Measurements from ENCODE around the gene CDH4. TPM values are rescaled to one million over a fixed set of nuclear protein-coding genes. Genes with fewer than 3 reads are reported as not detected.

Gene CDH4
- total and polyA plus RNA-seq, 10 donors = 0.30 to 20.1 (median 7.7) TPM

DNA sequence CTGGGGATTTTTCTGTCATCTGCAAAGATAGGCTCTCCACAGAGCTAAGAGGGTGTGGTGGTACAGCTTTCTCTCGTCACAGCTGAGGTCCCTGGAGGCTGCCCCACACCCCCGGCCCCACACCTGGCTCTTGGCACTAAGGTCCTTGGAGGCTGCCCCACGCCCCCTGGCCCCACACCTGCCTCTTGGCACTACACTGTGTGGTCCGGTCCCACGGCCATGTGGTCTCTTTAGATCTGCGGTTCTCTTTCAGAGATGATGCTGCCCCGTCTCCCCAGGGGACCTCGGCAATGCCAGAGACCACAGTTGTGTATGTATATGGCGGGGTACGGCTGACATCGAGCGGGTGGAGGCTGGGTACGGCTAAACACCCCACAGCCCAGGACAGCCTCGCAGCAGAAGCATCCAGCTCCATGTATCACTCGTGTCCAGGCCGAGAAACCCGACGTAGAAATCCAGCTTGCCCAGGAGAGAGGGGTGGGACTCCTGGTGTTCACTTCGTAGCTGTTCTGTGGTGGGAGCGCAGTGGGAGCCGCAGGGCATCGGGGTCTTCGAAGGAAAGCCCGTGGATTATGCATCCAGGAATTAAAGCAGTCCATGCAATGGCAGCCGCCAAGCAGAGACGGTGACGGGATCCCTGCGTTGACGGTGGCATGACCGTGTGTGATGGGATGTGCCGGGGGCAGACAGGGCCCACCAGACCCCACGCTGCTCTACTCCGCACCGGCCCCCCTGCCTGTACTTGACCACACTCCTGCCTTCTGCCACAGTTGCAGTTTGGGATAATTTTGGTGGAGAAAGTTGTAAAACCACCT is 292.1 kb downstream of the CDH4 start:
- Histone ChIP-seq H3K27ac (no peak overlapping the region), H3K9me3 (peaks cover 0 to 36% (median 0%) of the 10 kb centered on the region in 8 donors), H3K4me1 (no peaks in the 10 kb centered on the region), H3K36me3 (no peaks in the 10 kb centered on the region), H3K27me3 (replicated peaks in 1 of 7) (no peaks in the 10 kb centered on the region), H3K4me3 (no peak overlapping the region)
- intact Hi-C loops (cut with DNase I; ENCODE audit: low total_unique reads) = no loop called here
- TF ChIP-seq, protein P1, sequence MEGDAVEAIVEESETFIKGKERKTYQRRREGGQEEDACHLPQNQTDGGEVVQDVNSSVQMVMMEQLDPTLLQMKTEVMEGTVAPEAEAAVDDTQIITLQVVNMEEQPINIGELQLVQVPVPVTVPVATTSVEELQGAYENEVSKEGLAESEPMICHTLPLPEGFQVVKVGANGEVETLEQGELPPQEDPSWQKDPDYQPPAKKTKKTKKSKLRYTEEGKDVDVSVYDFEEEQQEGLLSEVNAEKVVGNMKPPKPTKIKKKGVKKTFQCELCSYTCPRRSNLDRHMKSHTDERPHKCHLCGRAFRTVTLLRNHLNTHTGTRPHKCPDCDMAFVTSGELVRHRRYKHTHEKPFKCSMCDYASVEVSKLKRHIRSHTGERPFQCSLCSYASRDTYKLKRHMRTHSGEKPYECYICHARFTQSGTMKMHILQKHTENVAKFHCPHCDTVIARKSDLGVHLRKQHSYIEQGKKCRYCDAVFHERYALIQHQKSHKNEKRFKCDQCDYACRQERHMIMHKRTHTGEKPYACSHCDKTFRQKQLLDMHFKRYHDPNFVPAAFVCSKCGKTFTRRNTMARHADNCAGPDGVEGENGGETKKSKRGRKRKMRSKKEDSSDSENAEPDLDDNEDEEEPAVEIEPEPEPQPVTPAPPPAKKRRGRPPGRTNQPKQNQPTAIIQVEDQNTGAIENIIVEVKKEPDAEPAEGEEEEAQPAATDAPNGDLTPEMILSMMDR (IDR thresholded peaks at IDR 0.05 in 8 of 11, conservative IDR thresholded peaks at IDR 0.05 in 3 of 11) = no peak
- TF ChIP-seq POLR2AphosphoS5 (IDR thresholded peaks at IDR 0.05) (no peak), POLR2A (IDR thresholded peaks at IDR 0.05) (no peak)
- no peak for DNase-seq
- WGBS, 5 donors = 87 to 92% (median 91%) methylated on average over 28 to 34 of the region's 34 CpGs

GRCh38 chr20:61544910-61545889 is 293.1 kb downstream of the CDH4 start:
- 86 to 92% (median 87%) methylated on average over 35 of the region's 35 CpGs for WGBS, 5 donors
- TF ChIP-seq POLR2AphosphoS5 (IDR thresholded peaks at IDR 0.05) (no peak), POLR2A (IDR thresholded peaks at IDR 0.05) (no peak)
- TF ChIP-seq, protein P1 (IDR thresholded peaks at IDR 0.05 in 8 of 11, conservative IDR thresholded peaks at IDR 0.05 in 3 of 11) = no peak
- Histone ChIP-seq H3K9me3 (peaks cover 0 to 33% (median 0%) of the 10 kb centered on the region in 8 donors), H3K36me3 (no peaks in the 10 kb centered on the region), H3K4me1 (no peaks in the 10 kb centered on the region), H3K27me3 (replicated peaks in 1 of 7) (peaks cover 0 to under 1% (median 0%) of the 10 kb centered on the region in 7 donors), H3K4me3 (no peak overlapping the region), H3K27ac (no peak overlapping the region)
- no peak for DNase-seq
- intact Hi-C loops (cut with DNase I; ENCODE audit: low total_unique reads) = no loop called here

- H3K9me3 ChIP-seq = peaks cover 0 to 41% (median 4%) of the 10 kb centered on the region in 8 donors
- TF ChIP-seq POLR2AphosphoS5 (IDR thresholded peaks at IDR 0.05) = no peak
- TF ChIP-seq, protein P1 (IDR thresholded peaks at IDR 0.05 in 8 of 11, conservative IDR thresholded peaks at IDR 0.05 in 3 of 11) = no peak
- TF ChIP-seq POLR2A (IDR thresholded peaks at IDR 0.05) = no peak
- no peaks in the 10 kb centered on the region for H3K36me3 ChIP-seq
- no peaks in the 10 kb centered on the region for H3K4me1 ChIP-seq
- intact Hi-C loops (cut with DNase I; ENCODE audit: low total_unique reads) = no loop called here
- H3K27me3 ChIP-seq (replicated peaks in 1 of 7) = peaks cover 0 to 7% (median 0%) of the 10 kb centered on the region in 7 donors
- 91 to 92% (median 92%) methylated on average over 12 of the region's 12 CpGs for WGBS, 5 donors
- H3K4me3 ChIP-seq = no peak overlapping the region
- no peak for DNase-seq
- no peak overlapping the region for H3K27ac ChIP-seq
Observed at GRCh38 chr20:61546641-61547040, 294.6 kb downstream of the CDH4 start.
